Measurements from ENCODE around the gene MEGF8. TPM values are rescaled to one million over a fixed set of nuclear protein-coding genes. Genes with fewer than 3 reads are reported as not detected.
A peak's percentile ranks its signal among the peaks of the same experiment; 100 is the strongest.

MEGF8 gene
- total and polyA plus RNA-seq, 2 experiments from 2014 or later: 5.4 to 26.6 TPM

DNA sequence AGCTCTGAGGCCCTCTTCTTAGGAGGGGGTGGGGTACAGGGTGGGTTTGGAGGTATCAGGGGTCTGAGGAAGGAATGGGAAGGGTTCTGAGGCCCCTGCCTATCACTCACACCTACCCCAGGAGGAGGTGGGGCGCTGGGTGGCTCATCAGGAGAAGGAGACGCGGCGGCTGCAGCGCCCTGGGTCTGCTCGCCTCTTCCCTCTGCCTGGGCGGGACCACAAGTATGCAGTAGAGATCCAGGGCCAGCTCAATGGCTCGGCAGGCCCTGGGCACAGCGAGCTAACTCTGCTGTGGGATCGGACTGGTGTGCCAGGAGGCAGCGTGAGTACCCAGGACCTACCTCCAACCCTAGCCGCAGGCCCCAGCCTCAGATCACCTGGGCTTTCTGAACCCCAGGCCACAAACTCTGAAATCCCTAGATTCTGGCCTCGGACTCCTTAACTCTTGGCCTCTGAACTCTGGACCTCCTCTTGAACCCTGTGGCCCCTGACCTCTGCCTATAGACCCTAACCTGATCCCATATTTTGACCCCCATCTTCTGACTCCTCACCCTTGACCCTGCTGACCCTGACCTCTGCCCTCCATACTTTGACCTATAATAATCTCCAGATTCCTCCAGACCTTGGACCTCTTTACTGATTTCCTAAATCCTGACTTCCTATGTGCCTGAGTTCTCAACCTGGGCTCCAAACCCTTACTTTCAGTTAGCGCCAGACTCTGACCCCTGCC, 24.1 kb downstream of the MEGF8 start:
- TF ChIP-seq EZH2 (IDR thresholded peaks at IDR 0.05; ENCODE audit: insufficient read depth, poor library complexity, severe bottlenecking): no peak
- no peak for TF ChIP-seq EZH2phosphoT487 (IDR thresholded peaks at IDR 0.05; ENCODE audit: insufficient read depth, low read depth)
- in situ Hi-C loops (cut with MboI): no loop called here
- H3K9me2 ChIP-seq (ENCODE audit: insufficient read depth): no peaks in the 10 kb centered on the region
- no peak overlapping the region for H3K27ac ChIP-seq
- H4K20me1 ChIP-seq (ENCODE audit: insufficient read depth): no peaks in the 10 kb centered on the region
- no peaks in the 10 kb centered on the region for H3K36me3 ChIP-seq (ENCODE audit: low read depth)
- H3K9me3 ChIP-seq (ENCODE audit: low read depth): no peaks in the 10 kb centered on the region
- H3K9ac ChIP-seq: no peak overlapping the region
- H3K4me1 ChIP-seq (ENCODE audit: insufficient read depth): no peaks in the 10 kb centered on the region
- no peak for DNase-seq
- no peaks in the 10 kb centered on the region for H3K27me3 ChIP-seq (replicated peaks; ENCODE audit: insufficient read depth)
- no peak overlapping the region for H2AFZ ChIP-seq
- peaks cover 6% of the 10 kb centered on the region for H3F3A ChIP-seq (ENCODE audit: insufficient read depth)
- no peaks in the 10 kb centered on the region for H3K79me2 ChIP-seq (ENCODE audit: insufficient read depth)
- H3K4me3 ChIP-seq: no peak overlapping the region
- no peak overlapping the region for H3K4me2 ChIP-seq (ENCODE audit: unreplicated experiment)
- WGBS, 2 experiments (ENCODE audit: low coverage in 1 of 2, low lambda C conversion rate in 2 of 2, missing lambda C conversion rate in 2 of 2): 96 to 97% methylated on average over 12 to 14 of the region's 14 CpGs

DNA sequence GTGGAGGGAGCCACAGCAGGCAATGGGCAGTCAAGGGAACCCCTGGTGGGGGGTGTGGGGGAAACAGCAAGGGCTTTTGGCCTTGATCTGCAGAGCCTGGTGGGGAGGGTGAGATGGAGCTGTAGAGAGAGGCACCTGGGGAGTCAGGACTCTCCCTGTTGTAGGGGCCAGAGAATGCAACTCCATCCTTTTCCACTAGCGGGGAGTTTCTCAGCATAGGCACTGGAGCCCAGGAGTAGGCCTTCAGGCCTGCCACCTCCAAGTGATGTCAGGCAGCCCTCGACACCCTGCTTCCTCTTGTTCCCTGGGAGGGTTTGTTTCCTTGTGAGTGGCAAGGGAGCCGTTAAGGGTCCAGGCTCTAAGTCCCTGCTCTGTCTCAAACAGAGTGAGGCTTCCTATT, 25.0 kb downstream of the MEGF8 start:
- no peaks in the 10 kb centered on the region for H3K4me1 ChIP-seq (ENCODE audit: insufficient read depth)
- H3K36me3 ChIP-seq (ENCODE audit: low read depth): no peaks in the 10 kb centered on the region
- no peaks in the 10 kb centered on the region for H3K9me2 ChIP-seq (ENCODE audit: insufficient read depth)
- no peaks in the 10 kb centered on the region for H3K9me3 ChIP-seq (ENCODE audit: low read depth)
- in situ Hi-C loops (cut with MboI): no loop called here
- WGBS, 2 experiments (ENCODE audit: low coverage in 1 of 2, low lambda C conversion rate in 2 of 2, missing lambda C conversion rate in 2 of 2): 86 to 94% methylated on average over 3 of the region's 3 CpGs
- H3K27me3 ChIP-seq (replicated peaks; ENCODE audit: insufficient read depth): no peaks in the 10 kb centered on the region
- no peaks in the 10 kb centered on the region for H4K20me1 ChIP-seq (ENCODE audit: insufficient read depth)
- no peak overlapping the region for H3K4me3 ChIP-seq
- no peak overlapping the region for H3K4me2 ChIP-seq (ENCODE audit: unreplicated experiment)
- no peak overlapping the region for H3K27ac ChIP-seq
- no peak for DNase-seq
- H2AFZ ChIP-seq: no peak overlapping the region
- no peak overlapping the region for H3K9ac ChIP-seq
- TF ChIP-seq EZH2phosphoT487 (IDR thresholded peaks at IDR 0.05; ENCODE audit: insufficient read depth, low read depth): no peak
- no peak for TF ChIP-seq EZH2 (IDR thresholded peaks at IDR 0.05; ENCODE audit: insufficient read depth, poor library complexity, severe bottlenecking)
- H3K79me2 ChIP-seq (ENCODE audit: insufficient read depth): no peaks in the 10 kb centered on the region
- peaks cover 5% of the 10 kb centered on the region for H3F3A ChIP-seq (ENCODE audit: insufficient read depth)

DNA sequence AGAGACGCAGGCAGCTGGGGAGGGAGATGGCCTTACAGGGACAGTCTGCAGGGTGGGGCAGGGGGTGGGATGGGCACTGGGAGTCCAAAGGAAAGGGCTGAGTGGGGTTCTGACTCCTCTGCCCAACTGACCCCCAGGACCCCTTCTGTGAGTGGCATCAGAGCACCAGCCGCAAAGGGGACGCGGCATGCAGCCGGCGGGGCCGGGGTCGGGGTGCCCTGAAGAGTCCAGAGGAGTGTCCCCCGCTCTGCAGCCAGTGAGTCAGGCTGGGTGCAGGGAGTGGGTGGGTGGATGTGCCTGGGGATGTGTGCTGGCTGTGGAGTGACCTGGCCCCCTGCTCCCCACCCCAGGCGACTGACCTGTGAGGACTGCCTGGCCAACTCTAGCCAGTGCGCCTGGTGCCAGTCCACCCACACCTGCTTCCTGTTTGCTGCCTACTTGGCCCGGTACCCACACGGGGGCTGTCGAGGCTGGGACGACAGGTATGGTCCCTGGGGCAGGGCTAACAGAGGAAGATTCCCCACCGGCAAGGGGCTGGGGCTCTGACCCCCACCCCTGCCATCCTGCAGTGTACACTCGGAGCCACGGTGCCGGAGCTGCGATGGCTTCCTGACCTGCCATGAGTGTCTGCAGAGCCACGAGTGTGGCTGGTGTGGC, 25.8 kb downstream of the MEGF8 start:
- no peak overlapping the region for H3K9ac ChIP-seq
- H3K36me3 ChIP-seq (ENCODE audit: low read depth): no peaks in the 10 kb centered on the region
- DNase-seq: no peak
- H3K79me2 ChIP-seq (ENCODE audit: insufficient read depth): no peaks in the 10 kb centered on the region
- H3K9me2 ChIP-seq (ENCODE audit: insufficient read depth): no peaks in the 10 kb centered on the region
- H3K4me3 ChIP-seq: no peak overlapping the region
- no peaks in the 10 kb centered on the region for H4K20me1 ChIP-seq (ENCODE audit: insufficient read depth)
- no peak overlapping the region for H3K27ac ChIP-seq
- TF ChIP-seq EZH2 (IDR thresholded peaks at IDR 0.05; ENCODE audit: insufficient read depth, poor library complexity, severe bottlenecking): no peak
- TF ChIP-seq EZH2phosphoT487 (IDR thresholded peaks at IDR 0.05; ENCODE audit: insufficient read depth, low read depth): no peak
- H3K4me2 ChIP-seq (ENCODE audit: unreplicated experiment): no peak overlapping the region
- in situ Hi-C loops (cut with MboI): no loop called here
- 90 to 95% methylated on average over 12 to 21 of the region's 21 CpGs for WGBS, 2 experiments (ENCODE audit: low coverage in 1 of 2, low lambda C conversion rate in 2 of 2, missing lambda C conversion rate in 2 of 2)
- no peaks in the 10 kb centered on the region for H3F3A ChIP-seq (ENCODE audit: insufficient read depth)
- no peaks in the 10 kb centered on the region for H3K4me1 ChIP-seq (ENCODE audit: insufficient read depth)
- no peaks in the 10 kb centered on the region for H3K27me3 ChIP-seq (replicated peaks; ENCODE audit: insufficient read depth)
- H2AFZ ChIP-seq: no peak overlapping the region
- H3K9me3 ChIP-seq (ENCODE audit: low read depth): no peaks in the 10 kb centered on the region

DNA sequence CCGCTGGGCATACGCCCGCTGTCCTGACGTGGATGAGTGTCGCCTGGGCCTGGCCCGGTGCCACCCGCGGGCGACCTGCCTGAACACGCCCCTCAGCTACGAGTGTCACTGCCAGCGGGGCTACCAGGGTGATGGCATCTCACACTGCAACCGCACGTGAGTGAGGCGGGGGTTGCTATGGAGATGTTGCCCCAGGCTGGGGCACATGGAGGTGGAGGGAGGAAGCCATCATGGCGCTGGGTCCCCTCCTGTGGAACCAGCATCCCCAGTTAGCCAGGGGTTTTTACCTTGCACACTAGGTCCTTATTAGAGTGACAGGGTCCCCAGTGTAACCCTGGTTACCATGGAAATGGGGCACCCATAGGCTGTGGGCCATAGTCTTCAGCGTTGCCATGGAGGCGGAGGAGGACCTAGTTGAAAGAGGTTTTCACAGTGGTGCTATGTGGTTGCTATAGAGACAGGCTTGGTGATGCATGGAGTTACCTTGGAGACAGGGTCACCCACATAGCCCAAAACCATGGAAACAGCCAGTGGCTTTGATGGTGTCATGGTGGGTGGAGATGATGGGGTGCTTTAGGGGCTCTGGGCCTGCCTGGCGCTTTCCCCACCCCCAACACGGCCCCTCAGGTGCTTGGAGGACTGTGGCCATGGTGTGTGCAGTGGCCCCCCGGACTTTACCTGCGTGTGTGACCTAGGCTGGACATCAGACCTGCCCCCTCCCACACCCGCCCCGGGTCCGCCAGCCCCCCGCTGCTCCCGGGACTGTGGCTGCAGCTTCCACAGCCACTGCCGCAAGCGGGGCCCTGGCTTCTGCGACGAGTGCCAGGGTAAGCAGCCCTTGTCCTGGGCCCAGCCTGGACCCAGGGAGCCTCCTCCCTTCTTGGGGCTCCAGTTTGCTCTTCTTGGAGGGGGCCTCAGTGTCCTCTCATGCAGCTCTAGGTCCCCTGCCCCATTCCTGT, 27.1 kb downstream of the MEGF8 start:
- peak; percentile 41 for DNase-seq
- H3K79me2 ChIP-seq (ENCODE audit: insufficient read depth): no peaks in the 10 kb centered on the region

More for the DNA sequence above, 27.1 kb downstream of the MEGF8 start:
- no peaks in the 10 kb centered on the region for H4K20me1 ChIP-seq (ENCODE audit: insufficient read depth)
- no peaks in the 10 kb centered on the region for H3K4me1 ChIP-seq (ENCODE audit: insufficient read depth)
- no peaks in the 10 kb centered on the region for H3K36me3 ChIP-seq (ENCODE audit: low read depth)
- no peak overlapping the region for H3K4me2 ChIP-seq (ENCODE audit: unreplicated experiment)
- no peaks in the 10 kb centered on the region for H3K9me3 ChIP-seq (ENCODE audit: low read depth)
- no peak overlapping the region for H3K9ac ChIP-seq
- H2AFZ ChIP-seq: no peak overlapping the region
- in situ Hi-C loops (cut with MboI): no loop called here
- H3K4me3 ChIP-seq: no peak overlapping the region
- no peaks in the 10 kb centered on the region for H3F3A ChIP-seq (ENCODE audit: insufficient read depth)
- no peak overlapping the region for H3K27ac ChIP-seq
- H3K9me2 ChIP-seq (ENCODE audit: insufficient read depth): no peaks in the 10 kb centered on the region
- H3K27me3 ChIP-seq (replicated peaks; ENCODE audit: insufficient read depth): no peaks in the 10 kb centered on the region
- WGBS, 2 experiments (ENCODE audit: low coverage in 1 of 2, low lambda C conversion rate in 2 of 2, missing lambda C conversion rate in 2 of 2): 84 to 86% methylated on average over 23 to 30 of the region's 31 CpGs
- no peak for TF ChIP-seq EZH2phosphoT487 (IDR thresholded peaks at IDR 0.05; ENCODE audit: insufficient read depth, low read depth)
- no peak for TF ChIP-seq EZH2 (IDR thresholded peaks at IDR 0.05; ENCODE audit: insufficient read depth, poor library complexity, severe bottlenecking)
